Tibial nerve (tissue), 4 donors: Measurements from ENCODE around the gene TMEM121. TPM values are rescaled to one million over a fixed set of nuclear protein-coding genes. Genes with fewer than 3 reads are reported as not detected.

Experiments
- DNase-seq, 2 donors: peaks; one replicate each; pipeline ENCODE4 v3.0.0-alpha.2; 2019; ENCODE audit warnings: low spot score in 2 of 2
- H3K27ac ChIP-seq, 4 donors: fragments of 200-600 bp; sonication (generic) in 3 of 4; one replicate each; pipeline ENCODE4 v1.5.1; 2017 to 2019; ENCODE audit warnings: mild to moderate bottlenecking in 1 of 4
- H3K27me3 ChIP-seq, 2 donors: fragments of 200-600 bp; sonication (generic) in 1 of 2; one replicate each; pipeline versions ENCODE4 v1.5.1 to v1.6.0; 2017 to 2019
- H3K36me3 ChIP-seq, 3 donors: fragments of 200-600 bp; sonication (generic); one replicate each; pipeline ENCODE4 v1.5.1; 2018 to 2019
- H3K4me1 ChIP-seq, 4 donors: fragments of 200-600 bp; sonication (generic) in 3 of 4; one replicate each; pipeline ENCODE4 v1.5.1; 2017 to 2019
- H3K4me3 ChIP-seq, 4 donors: fragments of 200-600 bp; sonication (generic) in 3 of 4; one replicate each; pipeline ENCODE4 v1.5.1; 2017 to 2019; ENCODE audit warnings: mild to moderate bottlenecking in 1 of 4, moderate library complexity in 1 of 4
- H3K9me3 ChIP-seq, 4 donors: fragments of 200-600 bp; sonication (generic) in 3 of 4; one replicate each; pipeline ENCODE4 v1.5.1; 2017 to 2019
- CTCF ChIP-seq, 5 experiments: fragments of 200-600 bp in 3 of 5; fragments of 450-650 bp in 2 of 5; sonication (generic) in 3 of 5; IDR thresholded peaks; one replicate each; pipeline ENCODE4 v1.5.1; 2016 to 2019; ENCODE audit warnings: antibody characterized with exemption in 5 of 5, mild to moderate bottlenecking in 3 of 5, moderate library complexity in 2 of 5
- EP300 ChIP-seq, 2 donors: sonication (generic); formaldehyde crosslinking; IDR thresholded peaks; one replicate each; pipeline ENCODE4 v1.6.1; 2017; ENCODE audit warnings: antibody characterized with exemption in 2 of 2, mild to moderate bottlenecking in 1 of 2
- POLR2A ChIP-seq, 2 donors: fragments of 450-650 bp; IDR thresholded peaks; one replicate each; pipeline ENCODE4 v1.6.1; 2017; ENCODE audit warnings: antibody characterized with exemption in 2 of 2, mild to moderate bottlenecking in 2 of 2, moderate library complexity in 2 of 2
- WGBS, 2 donors: methylation state at CpG; one replicate each; pipeline ENCODE4 v1.1.5; 2018; 5-methylcytosine and 5-hydroxymethylcytosine counted together
- total RNA-seq, 4 donors: library from RNA; depleted of rRNA; stranded (reverse); fragments of >200 nt; gene quantifications; one replicate each; pipeline ENCODE4 v1.1.0, GENCODE V29; 2016

The TMEM121 gene
- total RNA-seq, 4 donors from 2014 or later: 15.1 to 28.2 (median 20.1) TPM

- peaks cover 0 to 21% (median 0%) of the 10 kb centered on the region in 3 donors for H3K36me3 ChIP-seq
- H3K27me3 ChIP-seq: peaks cover 0 to 14% of the 10 kb centered on the region in 2 donors
- 0 to 1% methylated on average over 42 to 52 of the region's 94 CpGs for WGBS, 2 donors
- peak; percentile 99 to 100 for DNase-seq
- peaks cover 0 to 63% (median 45%) of the 10 kb centered on the region in 4 donors for H3K4me1 ChIP-seq
- TF ChIP-seq EP300 (IDR thresholded peaks at IDR 0.05) (peak; percentile 79 to 87), CTCF (IDR thresholded peaks at IDR 0.05) (peak; percentile 75 to 100 (median 97)), POLR2A (IDR thresholded peaks at IDR 0.05) (peak; percentile 63 to 71)
- H3K27ac ChIP-seq: peak within 1 kb of the TSS; percentile 89 to 99 (median 96)
- no peaks in the 10 kb centered on the region for H3K9me3 ChIP-seq
- H3K4me3 ChIP-seq: peak within 1 kb of the TSS; percentile 51 to 92 (median 80)
Observed at GRCh38 chr14:105490572-105491365, 35.6 kb upstream of the TMEM121 start, which contains the start of gene TEDC1. TEDC1 (plus strand) TSS chr14:105491246; CDS start chr14:105491376, 130 bp downstream.

DNA sequence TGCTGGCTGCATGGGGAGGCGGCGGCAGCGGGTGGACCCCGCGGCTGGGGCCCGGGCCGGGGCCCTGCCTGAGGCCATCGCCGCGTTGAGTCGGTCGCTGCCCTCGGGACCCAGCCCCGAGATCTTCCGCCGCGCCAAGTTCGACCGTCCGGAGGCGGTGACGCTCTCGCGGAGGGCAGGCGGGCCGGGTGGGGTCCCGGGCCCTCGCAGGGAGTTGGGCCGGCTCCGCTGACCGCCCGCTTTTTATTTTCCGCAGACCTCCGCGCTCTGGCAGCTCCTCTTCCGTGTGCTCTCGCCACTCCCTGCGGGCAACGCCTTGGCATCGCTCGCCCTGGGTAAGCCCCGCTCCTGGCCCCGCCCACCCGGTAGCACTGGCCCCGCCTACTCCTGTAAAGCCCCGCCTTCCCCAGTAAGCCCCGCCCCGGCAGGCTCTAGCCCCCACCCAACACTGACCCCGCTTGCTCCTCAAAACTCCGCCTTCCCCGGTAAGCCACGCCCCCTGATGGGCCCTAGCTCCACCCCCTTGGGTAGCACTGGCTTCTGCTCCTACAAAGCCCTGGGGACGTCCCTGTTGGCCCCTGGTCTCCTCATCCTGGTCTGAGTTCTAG is 34.9 kb upstream of the TMEM121 start:
- no peak for DNase-seq
- Histone ChIP-seq H3K4me3 (peak overlapping the region; percentile 31 to 92 (median 80)), H3K36me3 (peaks cover 0 to 21% (median 0%) of the 10 kb centered on the region in 3 donors), H3K4me1 (peaks cover 0 to 56% (median 38%) of the 10 kb centered on the region in 4 donors), H3K9me3 (no peaks in the 10 kb centered on the region), H3K27me3 (peaks cover 0 to 7% of the 10 kb centered on the region in 2 donors), H3K27ac (peak overlapping the region; percentile 23 to 97 (median 87))
- TF ChIP-seq POLR2A (IDR thresholded peaks at IDR 0.05) (no peak), CTCF (IDR thresholded peaks at IDR 0.05) (no peak), EP300 (IDR thresholded peaks at IDR 0.05) (no peak)
- WGBS, 2 donors: 0 to 3% methylated on average over 32 to 47 of the region's 53 CpGs

- DNase-seq: no peak
- peak overlapping the region in 2 of 4 donors; percentile 72 to 88 for H3K4me3 ChIP-seq
- 79% methylated on average over 17 to 20 of the region's 24 CpGs for WGBS, 2 donors
- H3K36me3 ChIP-seq: peaks cover 0 to 21% (median 0%) of the 10 kb centered on the region in 3 donors
- H3K27me3 ChIP-seq: no peaks in the 10 kb centered on the region
- peak overlapping the region in 3 of 4 donors; percentile 83 to 97 (median 91) for H3K27ac ChIP-seq
- H3K4me1 ChIP-seq: peaks cover 0 to 47% (median 31%) of the 10 kb centered on the region in 4 donors
- no peaks in the 10 kb centered on the region for H3K9me3 ChIP-seq
- TF ChIP-seq POLR2A (IDR thresholded peaks at IDR 0.05): no peak
- no peak for TF ChIP-seq EP300 (IDR thresholded peaks at IDR 0.05)
- no peak for TF ChIP-seq CTCF (IDR thresholded peaks at IDR 0.05)
Observed at GRCh38 chr14:105492031-105492970, 34.1 kb upstream of the TMEM121 start.

GRCh38 chr14:105492971-105493871 is 33.2 kb upstream of the TMEM121 start:
- TF ChIP-seq CTCF (IDR thresholded peaks at IDR 0.05) (no peak), EP300 (IDR thresholded peaks at IDR 0.05) (no peak), POLR2A (IDR thresholded peaks at IDR 0.05) (no peak)

More at GRCh38 chr14:105492971-105493871, 33.2 kb upstream of the TMEM121 start:
- Histone ChIP-seq H3K4me1 (peaks cover 0 to 42% (median 23%) of the 10 kb centered on the region in 4 donors), H3K36me3 (peaks cover 0 to 21% (median 0%) of the 10 kb centered on the region in 3 donors), H3K9me3 (no peaks in the 10 kb centered on the region), H3K27me3 (no peaks in the 10 kb centered on the region), H3K27ac (no peak overlapping the region), H3K4me3 (no peak overlapping the region)
- WGBS, 2 donors: 85 to 88% methylated on average over 18 to 20 of the region's 20 CpGs
- DNase-seq: peak in 1 of 2 donors; percentile 13
